IMR-90 (cell line): Measurements from ENCODE around the gene URB2. TPM values are rescaled to one million over a fixed set of nuclear protein-coding genes. Genes with fewer than 3 reads are reported as not detected.

Experiments used
- ATAC-seq: fragments of 200-7000 bp; cut with Tn5 transposase; 2 replicates; pipeline ENCODE4 v1.9.1; 2020; ENCODE audit warnings: low read depth, mild to moderate bottlenecking, moderate library complexity
- BruUV-seq: library from RNA; stranded (reverse); fragments of 400-500 nt; replicated peaks from 2 replicates; lab custom pipeline; 2021; lab: Mats Ljungman, UMichigan
- CTCF ChIA-PET: fragments of 300-600 bp; formaldehyde crosslinking; extraction: SDS; loops from one replicate; lab custom pipeline; 2021; ENCODE audit warnings: antibody characterized with exemption; lab: Yijun Ruan, JAX
- POLR2A ChIA-PET: fragments of 300-600 bp; sonication (Branson Sonifier 250); formaldehyde crosslinking; loops from one replicate; lab custom pipeline; 2022; ENCODE audit warnings: antibody characterized with exemption; ENCODE audit not compliant: unreplicated experiment; lab: Charles Lee
- DNase-seq: peaks from one replicate; pipeline ENCODE4 v3.0.0; 2013
- H2AFZ ChIP-seq: replicated peaks from 2 replicates; pipeline ENCODE3; 2013; ENCODE audit warnings: low read length, mild to moderate bottlenecking; ENCODE audit not compliant: poor library complexity
- H2AK5ac ChIP-seq: 2 replicates; pipeline ENCODE4 v1.6.1; 2013; ENCODE audit warnings: low read depth, low read length, inconsistent platforms
- H2AK9ac ChIP-seq: replicated peaks from 2 replicates; pipeline ENCODE3; 2013; ENCODE audit warnings: mild to moderate bottlenecking, low read depth, low read length, moderate library complexity; ENCODE audit not compliant: poor library complexity
- H2BK120ac ChIP-seq: 2 replicates; pipeline ENCODE4 v1.6.1; 2013; ENCODE audit warnings: low read depth, low read length, inconsistent platforms
- H2BK15ac ChIP-seq: 3 replicates; pipeline ENCODE4 v1.6.1; 2013; ENCODE audit warnings: low read depth, low read length, inconsistent platforms
- H2BK20ac ChIP-seq: 2 replicates; pipeline ENCODE4 v1.6.1; 2013; ENCODE audit warnings: low read depth, mild to moderate bottlenecking, inconsistent platforms, low read length, moderate library complexity
- H2BK5ac ChIP-seq: 2 replicates; pipeline ENCODE4 v1.6.1; 2013; ENCODE audit warnings: mild to moderate bottlenecking, low read depth, low read length, inconsistent platforms; ENCODE audit not compliant: poor library complexity, severe bottlenecking
- H3K14ac ChIP-seq: replicated peaks from 2 replicates; pipeline ENCODE4 v1.6.1; 2013; ENCODE audit warnings: low read depth, low read length, inconsistent platforms
- H3K18ac ChIP-seq: 2 replicates; pipeline ENCODE4 v1.6.1; 2013; ENCODE audit warnings: low read depth, low read length, control low read depth
- H3K23ac ChIP-seq: 2 replicates; pipeline ENCODE4 v1.6.1; 2013; ENCODE audit warnings: low read depth, low read length, inconsistent platforms
- H3K27ac ChIP-seq: 2 replicates; pipeline ENCODE4 v1.5.1; 2013; ENCODE audit warnings: mild to moderate bottlenecking, control low read depth, low read length; ENCODE audit not compliant: insufficient read depth
- H3K27me3 ChIP-seq: 2 replicates; pipeline ENCODE4 v1.6.1; 2013; ENCODE audit warnings: low read length; ENCODE audit not compliant: control insufficient read depth, insufficient read depth
- H3K36me3 ChIP-seq: 2 replicates; pipeline ENCODE4 v1.6.1; 2013; ENCODE audit warnings: low read length, mixed read lengths; ENCODE audit not compliant: control insufficient read depth, insufficient read depth
- H3K4ac ChIP-seq: 2 replicates; pipeline ENCODE4 v1.6.1; 2013; ENCODE audit warnings: low read depth, low read length, inconsistent platforms
- H3K4me1 ChIP-seq: 2 replicates; pipeline ENCODE4 v1.6.1; 2013; ENCODE audit warnings: low read length, mixed read lengths; ENCODE audit not compliant: control insufficient read depth, insufficient read depth
- H3K4me2 ChIP-seq: 2 replicates; pipeline ENCODE4 v1.6.1; 2013; ENCODE audit warnings: low read depth, mild to moderate bottlenecking, control low read depth, low read length, moderate library complexity
- H3K4me3 ChIP-seq: 2 replicates; pipeline ENCODE4 v1.5.1; 2013; ENCODE audit warnings: low read depth, mild to moderate bottlenecking, control low read depth, low read length, moderate library complexity; ENCODE audit not compliant: insufficient read depth
- H3K56ac ChIP-seq: 2 replicates; pipeline ENCODE4 v1.6.1; 2013; ENCODE audit warnings: low read length, inconsistent platforms; ENCODE audit not compliant: insufficient read depth; ENCODE audit errors: extremely low read depth
- H3K79me1 ChIP-seq, 2 experiments: 2 replicates each; pipeline ENCODE4 v1.6.1; 2013; ENCODE audit warnings: low read length in 2 of 2, inconsistent platforms in 1 of 2, low read depth in 1 of 2
- H3K9ac ChIP-seq: 2 replicates; pipeline ENCODE4 v1.6.1; 2013; ENCODE audit warnings: low read depth, low read length, control low read depth
- H3K9me1 ChIP-seq: 2 replicates; pipeline ENCODE4 v1.6.1; 2013; ENCODE audit warnings: low read length, inconsistent platforms; ENCODE audit not compliant: insufficient read depth
- H3K9me3 ChIP-seq: 2 replicates; pipeline ENCODE4 v1.6.1; 2013; ENCODE audit warnings: low read length; ENCODE audit not compliant: control insufficient read depth, insufficient read depth
- H4K20me1 ChIP-seq: 2 replicates; pipeline ENCODE4 v1.6.1; 2013; ENCODE audit warnings: low read length, inconsistent platforms; ENCODE audit not compliant: insufficient read depth
- H4K5ac ChIP-seq: 2 replicates; pipeline ENCODE4 v1.6.1; 2013; ENCODE audit warnings: mild to moderate bottlenecking, low read depth, low read length, control low read depth
- H4K8ac ChIP-seq, 2 experiments: 2 replicates each; pipeline ENCODE4 v1.6.1; 2013; ENCODE audit warnings: low read depth in 2 of 2, low read length in 2 of 2, control low read depth in 1 of 2, inconsistent platforms in 1 of 2
- H4K91ac ChIP-seq: 2 replicates; pipeline ENCODE4 v1.6.1; 2013; ENCODE audit warnings: low read depth, low read length, inconsistent platforms; ENCODE audit not compliant: insufficient read depth
- ELK1 ChIP-seq: fragments of 150-350 bp; IDR thresholded peaks from 2 replicates; pipeline ENCODE4 v1.6.1; 2016; ENCODE audit warnings: low read depth, mild to moderate bottlenecking, low read length, moderate library complexity, borderline replicate concordance
- MAFK ChIP-seq: IDR thresholded peaks from 2 replicates; pipeline ENCODE4 v1.6.1; 2012; ENCODE audit warnings: low read depth, low read length, improper control_type of control experiment
- WGBS, 2 experiments: methylation state at CpG; one replicate each; pipeline versions ENCODE4 v1.1.5 to v1.1.7; 2013; ENCODE audit warnings: missing lambda C conversion rate in 2 of 2; ENCODE audit not compliant: insufficient read length in 1 of 2; ENCODE audit errors: extremely low coverage in 2 of 2; 5-methylcytosine and 5-hydroxymethylcytosine counted together
- dilution Hi-C: fragments of 300-500 bp; cut with HindIII; formaldehyde crosslinking; loops from one replicate; pipeline ENCODE4 v1.14.3; 2018; ENCODE audit warnings: low sequenced_read_pairs; ENCODE audit not compliant: unreplicated experiment
- in situ Hi-C: fragments of 300-500 bp; cut with MboI; formaldehyde crosslinking; loops from 3 replicates; pipeline ENCODE4 v1.14.3; 2019; ENCODE audit warnings: low sequenced_read_pairs, inconsistent platforms, mixed read lengths
- intact Hi-C: fragments of 100-400 bp; cut with micrococcal nuclease; formaldehyde crosslinking; loops from 2 replicates; pipeline ENCODE4 v1.10.0; 2022
- polyA plus RNA-seq, 3 experiments: library from polyadenylated mRNA; depleted of rRNA; stranded (reverse); fragments of >200 nt; gene quantifications; 2 replicates each; pipeline ENCODE4 v1.2.3, GENCODE V29; 2012; ENCODE audit warnings: low replicate concordance in 1 of 3
- total RNA-seq: library from RNA; depleted of rRNA; stranded (reverse); fragments of >200 nt; gene quantifications from 2 replicates; pipeline ENCODE4 v1.2.3, GENCODE V29; 2012

The URB2 gene
- total and polyA plus RNA-seq, 2 of the 4 experiments (the other 2 are of a cell fraction) = 5.9 to 15.4 TPM

- no peak overlapping the region for H3K9ac ChIP-seq
- H3K4me2 ChIP-seq = no peak overlapping the region
- 50% methylated on average over 2 of the region's 5 CpGs; no CpG with 5 or more reads in 1 of the 2 experiments for WGBS, 2 experiments
- no peak overlapping the region for H3K27ac ChIP-seq
- no peak overlapping the region for H4K8ac ChIP-seq
- no peaks in the 10 kb centered on the region for H3K9me1 ChIP-seq
- no peak overlapping the region for H3K4ac ChIP-seq
- H4K5ac ChIP-seq = no peak overlapping the region
- ATAC-seq (no peak), DNase-seq (no peak)
- no peak overlapping the region for H2BK5ac ChIP-seq
- no peak overlapping the region for H3K4me3 ChIP-seq
- no peak overlapping the region for H2AK9ac ChIP-seq
- intact Hi-C loops = no loop called here
- no peak overlapping the region for H3K56ac ChIP-seq
- no TSS peak for BruUV-seq
- H2AFZ ChIP-seq = no peak overlapping the region
- H3K18ac ChIP-seq = no peak overlapping the region
- H3K79me1 ChIP-seq = peaks cover 25 to 37% of the 10 kb centered on the region in 2 experiments; a peak in 3 of 4 replicates
- H2BK20ac ChIP-seq = no peak overlapping the region
- H3K27me3 ChIP-seq = no peaks in the 10 kb centered on the region
- in situ Hi-C loops = no loop called here
- dilution Hi-C loops = no loop called here
- POLR2A ChIA-PET = no interaction called here
- CTCF ChIA-PET = no interaction called here
- no peak overlapping the region for H2BK120ac ChIP-seq
- peaks cover 4% of the 10 kb centered on the region; the same call in 1 of the 2 replicates for H3K4me1 ChIP-seq
- H3K23ac ChIP-seq = no peak overlapping the region; the same call in 1 of the 2 replicates
- H3K9me3 ChIP-seq = no peaks in the 10 kb centered on the region
- H2AK5ac ChIP-seq = no peak overlapping the region
- peaks cover 14% of the 10 kb centered on the region; the same call in 1 of the 2 replicates for H4K20me1 ChIP-seq
- no peak overlapping the region for H4K91ac ChIP-seq
- H3K14ac ChIP-seq = no peak overlapping the region
- peaks cover 30% of the 10 kb centered on the region for H3K36me3 ChIP-seq
- H2BK15ac ChIP-seq = no peak overlapping the region
- TF ChIP-seq ELK1 (no peak), MAFK (no peak)
Measured at GRCh38 chr1:229642376-229642775, 16.3 kb downstream of the URB2 start.
